Duodenal mucosa (tissue), 2 donors: ENCODE data around the gene RBM22.
"Not testable (repeated sequence)": the region's sequence is repeated elsewhere in the genome, so short reads cannot be mapped to it uniquely, and the experiment has no call there.

ENCODE experiments used
- H3K27ac ChIP-seq: one replicate; pipeline ENCODE4 v1.7.0; 2013; ENCODE audit warnings: low read depth, low read length
- H3K27me3 ChIP-seq, 2 donors: one replicate each; pipeline ENCODE4 v1.7.0; 2013; ENCODE audit warnings: low read length in 2 of 2, control low read depth in 1 of 2; ENCODE audit not compliant: insufficient read depth in 2 of 2, control insufficient read depth in 1 of 2
- H3K36me3 ChIP-seq, 2 donors: one replicate each; pipeline ENCODE4 v1.7.0; 2013; ENCODE audit warnings: low read length in 2 of 2, control low read depth in 1 of 2; ENCODE audit not compliant: insufficient read depth in 2 of 2, control insufficient read depth in 1 of 2
- H3K4me1 ChIP-seq, 2 donors: one replicate each; pipeline ENCODE4 v1.7.0; 2013; ENCODE audit warnings: low read length in 2 of 2, control low read depth in 1 of 2; ENCODE audit not compliant: insufficient read depth in 2 of 2, control insufficient read depth in 1 of 2
- H3K4me3 ChIP-seq, 2 donors: one replicate each; pipeline ENCODE4 v1.7.0; 2013; ENCODE audit warnings: low read length in 2 of 2, low read depth in 1 of 2
- H3K9ac ChIP-seq, 2 donors: one replicate each; pipeline ENCODE4 v1.7.0; 2013; ENCODE audit warnings: low read length in 2 of 2, low read depth in 1 of 2
- H3K9me3 ChIP-seq, 2 donors: one replicate each; pipeline ENCODE4 v1.7.0; 2013; ENCODE audit warnings: low read length in 2 of 2, control low read depth in 1 of 2; ENCODE audit not compliant: control insufficient read depth in 1 of 2

The RBM22 gene

GRCh38 chr5:150700594-150701377 is at the start of gene RBM22:
Gene RBM22 (minus strand): TSS chr5:150701062. CDS start chr5:150700985, 77 bp downstream.
- H3K9ac ChIP-seq: peak within 1 kb of the TSS; percentile 98 to 99

GRCh38 chr5:150750469-150750868 is 49.6 kb upstream of the RBM22 start:
- Histone ChIP-seq H3K9me3 (no peaks in the 10 kb centered on the region), H3K9ac (no peak overlapping the region), H3K36me3 (peaks cover 12 to 38% of the 10 kb centered on the region in 2 donors), H3K27ac (no peak overlapping the region), H3K27me3 (no peaks in the 10 kb centered on the region), H3K4me3 (no peak overlapping the region), H3K4me1 (peaks cover 0 to 2% of the 10 kb centered on the region in 2 donors)

More at GRCh38 chr5:150700594-150701377, at the start of gene RBM22:
- Histone ChIP-seq H3K27me3 (no peaks in the 10 kb centered on the region), H3K27ac (peak within 1 kb of the TSS; percentile 97), H3K4me3 (peak within 1 kb of the TSS; percentile 99 to 100), H3K9me3 (no peaks in the 10 kb centered on the region), H3K36me3 (peaks cover 20 to 27% of the 10 kb centered on the region in 2 donors), H3K4me1 (peaks cover 11 to 20% of the 10 kb centered on the region in 2 donors)

GRCh38 chr5:150743142-150743488 is 42.3 kb upstream of the RBM22 start:
- H3K27me3 ChIP-seq, H3K4me1 ChIP-seq, H3K27ac ChIP-seq, H3K4me3 ChIP-seq, H3K9me3 ChIP-seq, H3K9ac ChIP-seq: not testable (repeated sequence)
- peaks cover 0 to 13% of the 10 kb centered on the region in 2 donors for H3K36me3 ChIP-seq

- not testable (repeated sequence) for H3K4me1 ChIP-seq, H3K9ac ChIP-seq, H3K9me3 ChIP-seq, H3K27me3 ChIP-seq, H3K27ac ChIP-seq, H3K4me3 ChIP-seq
- peaks cover 0 to 13% of the 10 kb centered on the region in 2 donors for H3K36me3 ChIP-seq
Measured at GRCh38 chr5:150742455-150743141, 41.7 kb upstream of the RBM22 start.

- Histone ChIP-seq H3K36me3 (peaks cover 0 to 13% of the 10 kb centered on the region in 2 donors), H3K27me3 (no peaks in the 10 kb centered on the region), H3K27ac (no peak overlapping the region), H3K9me3 (no peaks in the 10 kb centered on the region), H3K9ac (no peak overlapping the region), H3K4me3 (no peak overlapping the region), H3K4me1 (no peaks in the 10 kb centered on the region)
Measured at GRCh38 chr5:150740992-150741391, 40.1 kb upstream of the RBM22 start.

GRCh38 chr5:150738862-150739261 is 38.0 kb upstream of the RBM22 start:
- H3K4me1 ChIP-seq: peaks cover 3 to 7% of the 10 kb centered on the region in 2 donors
- H3K9me3 ChIP-seq: no peaks in the 10 kb centered on the region
- H3K27ac ChIP-seq: no peak overlapping the region
- no peak overlapping the region for H3K9ac ChIP-seq
- no peak overlapping the region for H3K4me3 ChIP-seq
- H3K27me3 ChIP-seq: no peaks in the 10 kb centered on the region
- peaks cover 0 to 21% of the 10 kb centered on the region in 2 donors for H3K36me3 ChIP-seq

- peaks cover 17 to 41% of the 10 kb centered on the region in 2 donors for H3K36me3 ChIP-seq
- H3K9ac ChIP-seq: no peak overlapping the region
- no peak overlapping the region for H3K4me3 ChIP-seq
- no peaks in the 10 kb centered on the region for H3K9me3 ChIP-seq
- H3K27me3 ChIP-seq: no peaks in the 10 kb centered on the region
- peaks cover 3 to 7% of the 10 kb centered on the region in 2 donors for H3K4me1 ChIP-seq
- no peak overlapping the region for H3K27ac ChIP-seq
Measured at GRCh38 chr5:150734579-150735384, 33.9 kb upstream of the RBM22 start.

- H3K4me3 ChIP-seq: no peak overlapping the region
- peaks cover 17 to 58% of the 10 kb centered on the region in 2 donors for H3K36me3 ChIP-seq
- H3K9me3 ChIP-seq: no peaks in the 10 kb centered on the region
- H3K27ac ChIP-seq: no peak overlapping the region
- no peak overlapping the region for H3K9ac ChIP-seq
- peaks cover 3 to 7% of the 10 kb centered on the region in 2 donors for H3K4me1 ChIP-seq
- H3K27me3 ChIP-seq: no peaks in the 10 kb centered on the region
Measured at GRCh38 chr5:150731669-150732242, 30.9 kb upstream of the RBM22 start.

- H3K4me3 ChIP-seq: no peak overlapping the region
Measured at GRCh38 chr5:150729859-150730258, 29.0 kb upstream of the RBM22 start.

More at GRCh38 chr5:150729859-150730258, 29.0 kb upstream of the RBM22 start:
- Histone ChIP-seq H3K36me3 (peaks cover 17 to 72% of the 10 kb centered on the region in 2 donors), H3K9me3 (no peaks in the 10 kb centered on the region), H3K27ac (no peak overlapping the region), H3K9ac (no peak overlapping the region), H3K27me3 (no peaks in the 10 kb centered on the region), H3K4me1 (peaks cover 0 to 2% of the 10 kb centered on the region in 2 donors)
